GM18861 (cell line): Measurements from ENCODE around the gene TMTC2.

Source experiments
- ATAC-seq: cut with Tn5 transposase; IDR thresholded peaks from one replicate; pipeline ENCODE4 v1.9.1; 2021; ENCODE audit not compliant: unreplicated experiment

The TMTC2 gene

GRCh38 chr12:82682326-82682725, 4.4 kb upstream of the TMTC2 start:
- ATAC-seq, result no peak

- no peak for ATAC-seq
These were observed 3.9 kb upstream of the TMTC2 start for GRCh38 chr12:82682851-82683261.

GRCh38 chr12:82685790-82686167, 927 bp upstream of the TMTC2 start:
- ATAC-seq, result peak; percentile 59

GRCh38 chr12:82687021-82688011, 610 bp downstream of the TMTC2 start:
- ATAC-seq, result peak; percentile 29

GRCh38 chr12:82688035-82688501, 1.4 kb downstream of the TMTC2 start:
- ATAC-seq, result no peak

- no peak for ATAC-seq
These were observed 1.9 kb downstream of the TMTC2 start for GRCh38 chr12:82688596-82688995.

- ATAC-seq, result no peak
These were observed 3.3 kb downstream of the TMTC2 start for GRCh38 chr12:82690006-82690405.

GRCh38 chr12:82691513-82691912, 4.8 kb downstream of the TMTC2 start:
- no peak for ATAC-seq

- ATAC-seq, result no peak
These were observed 7.6 kb downstream of the TMTC2 start for GRCh38 chr12:82694276-82694675.

GRCh38 chr12:82694970-82695369, 8.3 kb downstream of the TMTC2 start:
- ATAC-seq, result no peak

GRCh38 chr12:82695531-82695930, 8.8 kb downstream of the TMTC2 start:
- no peak for ATAC-seq

- ATAC-seq, result no peak
These were observed 9.8 kb downstream of the TMTC2 start for GRCh38 chr12:82696543-82696942.

- no peak for ATAC-seq
These were observed 12.2 kb downstream of the TMTC2 start for GRCh38 chr12:82698708-82699564.

GRCh38 chr12:82705774-82706173, 19.1 kb downstream of the TMTC2 start:
- ATAC-seq, result no peak

GRCh38 chr12:82708061-82708879, 21.6 kb downstream of the TMTC2 start:
- no peak for ATAC-seq

- no peak for ATAC-seq
These were observed 23.2 kb downstream of the TMTC2 start for GRCh38 chr12:82709794-82710355.

- no peak for ATAC-seq
These were observed 24.0 kb downstream of the TMTC2 start for GRCh38 chr12:82710741-82711140.

GRCh38 chr12:82714427-82714826, 27.7 kb downstream of the TMTC2 start:
- ATAC-seq, result no peak

GRCh38 chr12:82721726-82722125, 35.0 kb downstream of the TMTC2 start:
- no peak for ATAC-seq

GRCh38 chr12:82723093-82723492, 36.4 kb downstream of the TMTC2 start:
- ATAC-seq, result no peak
